B cell (primary cell): ENCODE measurements around the gene ENG. TPM values are rescaled to one million over a fixed set of nuclear protein-coding genes. Genes with fewer than 3 reads are reported as not detected.
"Not testable (repeated sequence)": the region's sequence is repeated elsewhere in the genome, so short reads cannot be mapped to it uniquely, and the experiment has no call there.

ENCODE experiments used
- ATAC-seq: fragments of 200-7000 bp; cut with Tn5 transposase; one replicate; pipeline ENCODE4 v1.10.0; 2021; ENCODE audit warnings: low read depth, mild to moderate bottlenecking, moderate number of reproducible peaks, moderate library complexity
- CTCF ChIA-PET: fragments of 350-600 bp; sonication (Branson Sonifier 250); formaldehyde crosslinking; loops from one replicate; lab custom pipeline; 2021; ENCODE audit warnings: antibody characterized with exemption, inconsistent platforms; lab: Charles Lee
- POLR2A ChIA-PET: fragments of 350-600 bp; sonication (Branson Sonifier 250); formaldehyde crosslinking; loops from one replicate; lab custom pipeline; 2021; ENCODE audit warnings: antibody characterized with exemption; lab: Charles Lee
- DNase-seq: peaks from one replicate; pipeline ENCODE4 v3.0.0; 2013
- H2AFZ ChIP-seq: 2 replicates; pipeline ENCODE4 v1.6.1; 2012; ENCODE audit warnings: mild to moderate bottlenecking, low read depth, low read length; ENCODE audit not compliant: insufficient read depth, poor library complexity, severe bottlenecking
- H3K27ac ChIP-seq, 2 donors: 1 replicate in 1 of 2; 2 replicates in 1 of 2; pipeline ENCODE4 v1.5.1; 2012 to 2013; ENCODE audit warnings: low read length in 2 of 2, mild to moderate bottlenecking in 2 of 2, moderate library complexity in 1 of 2
- H3K27me3 ChIP-seq, 4 experiments: fragments of 200-600 bp in 1 of 4; sonication (generic) in 1 of 4; replicated peaks in 1 of 4; 1 replicate in 2 of 4; 2 replicates in 2 of 4; pipeline versions ENCODE4 v1.6.1 to v1.7.0; 2013 to 2016; ENCODE audit warnings: low read length in 3 of 4, mild to moderate bottlenecking in 2 of 4, mixed read lengths in 1 of 4, moderate library complexity in 1 of 4; ENCODE audit not compliant: insufficient read depth in 4 of 4, control insufficient read depth in 3 of 4; ENCODE audit errors: control extremely low read depth in 1 of 4
- H3K36me3 ChIP-seq, 2 experiments: replicated peaks in 1 of 2; 1 replicate in 1 of 2; 2 replicates in 1 of 2; pipeline versions ENCODE4 v1.6.1 to v1.7.1; 2013; ENCODE audit warnings: low read length in 1 of 2; ENCODE audit not compliant: insufficient read depth in 2 of 2, control insufficient read depth in 1 of 2; ENCODE audit errors: control extremely low read depth in 1 of 2, extremely low read depth in 1 of 2
- H3K4me1 ChIP-seq, 2 donors: fragments of 200-600 bp in 1 of 2; sonication (generic) in 1 of 2; 1 replicate in 1 of 2; 2 replicates in 1 of 2; pipeline versions ENCODE4 v1.5.1 to v1.6.1; 2013 to 2017; ENCODE audit warnings: low read length in 2 of 2; ENCODE audit not compliant: control insufficient read depth in 2 of 2, insufficient read depth in 2 of 2
- H3K4me2 ChIP-seq: replicated peaks from 2 replicates; pipeline ENCODE3; 2012; ENCODE audit warnings: mild to moderate bottlenecking, low read depth, low read length; ENCODE audit not compliant: poor library complexity, severe bottlenecking
- H3K4me3 ChIP-seq, 5 experiments: fragments of 200-600 bp in 1 of 5; sonication (generic) in 1 of 5; 1 replicate in 3 of 5; 2 replicates in 2 of 5; pipeline versions ENCODE4 v1.5.1 to v1.7.0; 2011 to 2016; ENCODE audit warnings: low read length in 4 of 5, mild to moderate bottlenecking in 4 of 5, low read depth in 2 of 5, control low read depth in 1 of 5, moderate library complexity in 1 of 5; ENCODE audit not compliant: insufficient read depth in 1 of 5; ENCODE audit errors: control extremely low read depth in 1 of 5, extremely low read depth in 1 of 5
- H3K79me2 ChIP-seq: fragments of 200-600 bp; sonication (generic); one replicate; pipeline ENCODE4 v1.6.0; 2016; ENCODE audit warnings: low read length; ENCODE audit not compliant: control insufficient read depth, insufficient read depth
- H3K9ac ChIP-seq: fragments of 200-600 bp; sonication (generic); 2 replicates; pipeline ENCODE4 v1.6.1; 2017; ENCODE audit warnings: mild to moderate bottlenecking, low read length, moderate library complexity
- H3K9me3 ChIP-seq, 3 donors: one replicate each; pipeline versions ENCODE4 v1.6.1 to v1.7.1; 2013; ENCODE audit warnings: low read length in 2 of 3; ENCODE audit not compliant: control insufficient read depth in 2 of 3, insufficient read depth in 1 of 3; ENCODE audit errors: control extremely low read depth in 1 of 3
- H4K20me1 ChIP-seq: 2 replicates; pipeline ENCODE4 v1.6.0; 2012; ENCODE audit warnings: mild to moderate bottlenecking, low read length; ENCODE audit not compliant: insufficient read depth, control insufficient read depth, poor library complexity, severe bottlenecking
- H3K27ac Mint-ChIP-seq: one replicate; pipeline ENCODE4 v1.8.0; 2021; ENCODE audit warnings: mixed read lengths
- H3K27me3 Mint-ChIP-seq: one replicate; pipeline ENCODE4 v1.8.0; 2021; ENCODE audit warnings: mixed read lengths
- H3K4me1 Mint-ChIP-seq: one replicate; pipeline ENCODE4 v1.8.0; 2021; ENCODE audit warnings: mixed read lengths
- H3K4me3 Mint-ChIP-seq: one replicate; pipeline ENCODE4 v1.8.0; 2021; ENCODE audit warnings: mixed read lengths
- H3K9me3 Mint-ChIP-seq: one replicate; pipeline ENCODE4 v1.8.0; 2022; ENCODE audit warnings: mixed read lengths; ENCODE audit not compliant: insufficient read depth
- EZH2 ChIP-seq: IDR thresholded peaks from 2 replicates; pipeline ENCODE4 v1.6.1; 2012; ENCODE audit warnings: borderline replicate concordance, low read depth, mild to moderate bottlenecking, moderate library complexity, low read length; ENCODE audit not compliant: insufficient read depth, poor library complexity, severe bottlenecking
- WGBS: methylation state at CpG from one replicate; pipeline ENCODE4 v1.1.5; 2013; ENCODE audit warnings: missing lambda C conversion rate; ENCODE audit not compliant: insufficient coverage; 5-methylcytosine and 5-hydroxymethylcytosine counted together
- intact Hi-C: fragments of 100-400 bp; cut with micrococcal nuclease; formaldehyde crosslinking; loops from one replicate; pipeline ENCODE4 v1.10.0; 2022
- polyA plus RNA-seq: library from polyadenylated mRNA; depleted of rRNA; stranded (reverse); fragments of >200 nt; gene quantifications from 2 replicates; pipeline ENCODE4 v1.2.3, GENCODE V29; 2012
- total RNA-seq, 2 donors: library from RNA; stranded (reverse); fragments of 120-200 nt in 1 of 2; gene quantifications; 1 replicate in 1 of 2; 2 replicates in 1 of 2; pipeline versions ENCODE4 v1.2.3 to v1.2.4, GENCODE V29; 2013 to 2022
- TF ChIP-seq, protein P1 (sequence below): fragments of 200-600 bp; IDR thresholded peaks from one replicate; pipeline ENCODE4 v1.8.0; 2022; ENCODE audit warnings: antibody characterized with exemption, mild to moderate bottlenecking

The ENG gene
- total and polyA plus RNA-seq, 2 donors (not counting 1 experiment from before 2014, with no cell fraction given), result 5.4 to 12.6 TPM

DNA sequence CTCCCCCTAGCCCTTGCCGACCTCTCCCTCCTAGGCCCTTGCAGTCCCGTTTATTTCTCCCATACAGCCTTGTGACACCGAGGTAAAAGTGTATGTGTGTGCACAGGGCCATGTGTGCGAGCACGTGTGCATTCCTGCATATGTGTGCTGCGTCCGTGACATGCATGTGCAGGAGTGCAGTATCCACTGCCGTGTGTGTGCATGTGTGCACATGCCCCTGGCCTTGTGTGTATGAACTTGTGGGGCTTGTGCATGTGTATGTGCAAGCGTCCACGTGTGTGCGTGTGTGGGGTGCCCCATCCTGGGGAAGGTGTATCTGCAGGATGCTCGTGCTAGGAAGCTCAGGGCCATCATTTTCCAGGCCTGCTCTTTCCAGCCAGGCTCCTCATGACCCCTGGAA, 16.4 kb upstream of the ENG start:
- Histone ChIP-seq H3K4me3 (no peak overlapping the region), H3K27me3 (peaks cover 0 to 1% (median 0%) of the 10 kb centered on the region in 4 experiments), H3K9ac (no peak overlapping the region), H3K4me2 (no peak overlapping the region), H3K36me3 (no peaks in the 10 kb centered on the region), H3K27ac (no peak overlapping the region), H3K4me1 (peaks cover 2 to 16% of the 10 kb centered on the region in 2 donors), H2AFZ (no peak overlapping the region), H4K20me1 (no peaks in the 10 kb centered on the region), H3K79me2 (peaks cover under 1% of the 10 kb centered on the region), H3K9me3 (no peaks in the 10 kb centered on the region)
- no peak overlapping the region for H3K4me3 Mint-ChIP-seq
- CTCF ChIA-PET, result interaction anchor here (1.0 to 13.7 kb wide), 16 partner anchors 10 to 656 kb away, joined by 3 to 237 read pairs (median 12); partner anchors contain the start of genes PTRH1, SH2D3C, ST6GALNAC4 and ST6GALNAC6
- peaks cover 11% of the 10 kb centered on the region for H3K4me1 Mint-ChIP-seq
- TF ChIP-seq, protein P1, sequence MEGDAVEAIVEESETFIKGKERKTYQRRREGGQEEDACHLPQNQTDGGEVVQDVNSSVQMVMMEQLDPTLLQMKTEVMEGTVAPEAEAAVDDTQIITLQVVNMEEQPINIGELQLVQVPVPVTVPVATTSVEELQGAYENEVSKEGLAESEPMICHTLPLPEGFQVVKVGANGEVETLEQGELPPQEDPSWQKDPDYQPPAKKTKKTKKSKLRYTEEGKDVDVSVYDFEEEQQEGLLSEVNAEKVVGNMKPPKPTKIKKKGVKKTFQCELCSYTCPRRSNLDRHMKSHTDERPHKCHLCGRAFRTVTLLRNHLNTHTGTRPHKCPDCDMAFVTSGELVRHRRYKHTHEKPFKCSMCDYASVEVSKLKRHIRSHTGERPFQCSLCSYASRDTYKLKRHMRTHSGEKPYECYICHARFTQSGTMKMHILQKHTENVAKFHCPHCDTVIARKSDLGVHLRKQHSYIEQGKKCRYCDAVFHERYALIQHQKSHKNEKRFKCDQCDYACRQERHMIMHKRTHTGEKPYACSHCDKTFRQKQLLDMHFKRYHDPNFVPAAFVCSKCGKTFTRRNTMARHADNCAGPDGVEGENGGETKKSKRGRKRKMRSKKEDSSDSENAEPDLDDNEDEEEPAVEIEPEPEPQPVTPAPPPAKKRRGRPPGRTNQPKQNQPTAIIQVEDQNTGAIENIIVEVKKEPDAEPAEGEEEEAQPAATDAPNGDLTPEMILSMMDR, result no peak
- no peak for TF ChIP-seq EZH2
- WGBS, result 98% methylated on average over 9 of the region's 12 CpGs
- H3K27me3 Mint-ChIP-seq, result no peaks in the 10 kb centered on the region
- DNase-seq (peak; percentile 20), ATAC-seq (no peak)
- intact Hi-C loops, result loop anchor here (1.0 to 2.0 kb wide), 3 partner anchors 50 to 136 kb away; partner anchors contain the start of genes CDK9 and TOR2A
- no peaks in the 10 kb centered on the region for H3K9me3 Mint-ChIP-seq
- POLR2A ChIA-PET, result interaction anchor here (1.0 to 1.6 kb wide), 3 partner anchors 39 to 100 kb away, joined by 3 to 10 read pairs (median 4); no protein-coding TSS in a partner anchor
- no peak overlapping the region for H3K27ac Mint-ChIP-seq

DNA sequence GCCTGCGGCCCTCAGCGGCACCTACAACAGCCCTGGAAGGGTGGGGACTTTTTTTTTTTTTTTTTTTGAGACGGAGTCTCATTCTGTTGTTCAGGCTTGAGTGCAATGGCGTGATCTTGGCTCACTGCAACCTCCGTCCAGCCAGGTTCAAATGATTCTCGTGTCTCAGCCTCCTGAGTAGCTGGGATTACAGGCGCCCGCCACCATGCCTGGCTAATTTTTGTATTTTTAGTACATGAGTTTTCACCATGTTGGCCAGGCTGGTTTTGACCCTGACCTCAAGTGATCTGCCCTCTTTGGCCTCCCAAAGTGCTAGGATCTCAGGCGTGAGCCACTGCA, 15.7 kb upstream of the ENG start:
- H3K79me2 ChIP-seq, H2AFZ ChIP-seq, H3K36me3 ChIP-seq, H3K4me3 Mint-ChIP-seq, H3K4me2 ChIP-seq, H3K9me3 ChIP-seq, H3K27ac Mint-ChIP-seq, H3K9ac ChIP-seq, DNase-seq, ATAC-seq, H3K27ac ChIP-seq, H3K9me3 Mint-ChIP-seq, H3K27me3 Mint-ChIP-seq, H4K20me1 ChIP-seq, H3K4me3 ChIP-seq, H3K27me3 ChIP-seq: not testable (repeated sequence)
- intact Hi-C loops, result loop anchor here (1.0 to 2.0 kb wide), 3 partner anchors 51 to 135 kb away; partner anchors contain the start of genes CDK9 and TOR2A
- H3K4me1 Mint-ChIP-seq, result peaks cover 19% of the 10 kb centered on the region
- CTCF ChIA-PET, result interaction anchor here (0.7 to 13.7 kb wide), 61 partner anchors 9 to 655 kb away, joined by 3 to 237 read pairs (median 6); partner anchors contain the start of genes CDK9, FPGS, PTRH1 and SH2D3C
- TF ChIP-seq, protein P1, result peak; percentile 41
- peaks cover 10 to 23% of the 10 kb centered on the region in 2 donors for H3K4me1 ChIP-seq
- 71% methylated on average over 8 of the region's 9 CpGs for WGBS
- POLR2A ChIA-PET, result interaction anchor here (0.6 to 1.6 kb wide), 19 partner anchors 19 to 373 kb away, joined by 3 to 11 read pairs (median 4); partner anchors contain the start of genes ST6GALNAC4 and TOR2A
